IMR-90 (cell line): Measurements from ENCODE around the gene OR8B4.
"Not testable (repeated sequence)": the region's sequence is repeated elsewhere in the genome, so short reads cannot be mapped to it uniquely, and the experiment has no call there.

ENCODE experiments used
- BHLHE40 ChIP-seq: fragments of 150-350 bp; IDR thresholded peaks from 2 replicates; pipeline ENCODE4 v1.6.1; 2016; ENCODE audit warnings: mild to moderate bottlenecking, low read depth, low read length
- CEBPB ChIP-seq: IDR thresholded peaks from 2 replicates; pipeline ENCODE4 v1.6.1; 2012; ENCODE audit warnings: low read depth, low read length, improper control_type of control experiment
- CHD1 ChIP-seq: IDR thresholded peaks from 2 replicates; pipeline ENCODE4 v1.6.1; 2012; ENCODE audit warnings: low read depth, low read length, improper control_type of control experiment
- CTCF ChIP-seq: conservative IDR thresholded peaks from 2 replicates; pipeline ENCODE4 v1.5.1; 2012; ENCODE audit warnings: mild to moderate bottlenecking, low read depth, low read length, improper control_type of control experiment
- FOS ChIP-seq: fragments of 150-350 bp; IDR thresholded peaks from 2 replicates; pipeline ENCODE4 v1.6.1; 2016; ENCODE audit warnings: low read depth, low read length
- MAZ ChIP-seq: IDR thresholded peaks from 2 replicates; pipeline ENCODE4 v1.6.1; 2012; ENCODE audit warnings: low read depth, mild to moderate bottlenecking, low read length, improper control_type of control experiment, moderate library complexity, borderline replicate concordance
- MXI1 ChIP-seq: IDR thresholded peaks from 2 replicates; pipeline ENCODE4 v1.6.1; 2012; ENCODE audit warnings: low read depth, mild to moderate bottlenecking, low read length, moderate library complexity, borderline replicate concordance
- NFE2L2 ChIP-seq: fragments of 150-350 bp; IDR thresholded peaks from 2 replicates; pipeline ENCODE4 v1.6.1; 2016; ENCODE audit warnings: low read depth, mild to moderate bottlenecking, low read length
- POLR2A ChIP-seq: IDR thresholded peaks from 2 replicates; pipeline ENCODE4 v1.6.1; 2012; ENCODE audit warnings: mild to moderate bottlenecking, low read depth, low read length
- RAD21 ChIP-seq: IDR thresholded peaks from 2 replicates; pipeline ENCODE4 v1.6.1; 2012; ENCODE audit warnings: low read length, improper control_type of control experiment
- RCOR1 ChIP-seq: IDR thresholded peaks from 2 replicates; pipeline ENCODE4 v1.6.1; 2012; ENCODE audit warnings: mild to moderate bottlenecking, low read length, improper control_type of control experiment; ENCODE audit not compliant: insufficient replicate concordance
- RFX5 ChIP-seq: IDR thresholded peaks from 2 replicates; pipeline ENCODE4 v1.8.0; 2012; ENCODE audit warnings: low read depth, mild to moderate bottlenecking, low read length, moderate library complexity
- TF ChIP-seq, protein P1 (sequence below): fragments of 150-350 bp; IDR thresholded peaks from 2 replicates; pipeline ENCODE4 v1.6.1; 2017; ENCODE audit warnings: mild to moderate bottlenecking, antibody characterized with exemption, low read length, low read depth

DNA sequence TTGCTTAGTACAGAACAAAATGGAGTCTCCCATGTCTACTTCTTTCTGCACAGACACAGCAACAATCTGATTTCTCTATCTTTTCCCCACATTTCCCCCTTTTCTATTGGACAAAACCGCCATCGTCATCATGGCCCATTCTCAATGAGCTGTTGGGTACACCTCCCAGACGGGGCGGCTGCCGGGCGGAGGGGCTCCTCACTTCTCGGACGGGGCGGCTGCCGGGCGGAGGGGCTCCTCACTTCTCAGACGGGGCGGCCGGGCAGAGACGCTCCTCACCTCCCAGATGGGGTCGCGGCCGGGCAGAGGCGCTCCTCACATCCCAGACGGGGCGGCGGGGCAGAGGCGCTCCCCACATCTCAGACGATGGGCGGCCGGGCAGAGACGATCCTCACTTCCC lies 21.5 kb downstream of the OR8B4 start:
- TF ChIP-seq POLR2A, CTCF, BHLHE40, CEBPB, RFX5, RCOR1, MAZ, MXI1, RAD21, NFE2L2, CHD1, FOS: not testable (repeated sequence)
- TF ChIP-seq, protein P1, sequence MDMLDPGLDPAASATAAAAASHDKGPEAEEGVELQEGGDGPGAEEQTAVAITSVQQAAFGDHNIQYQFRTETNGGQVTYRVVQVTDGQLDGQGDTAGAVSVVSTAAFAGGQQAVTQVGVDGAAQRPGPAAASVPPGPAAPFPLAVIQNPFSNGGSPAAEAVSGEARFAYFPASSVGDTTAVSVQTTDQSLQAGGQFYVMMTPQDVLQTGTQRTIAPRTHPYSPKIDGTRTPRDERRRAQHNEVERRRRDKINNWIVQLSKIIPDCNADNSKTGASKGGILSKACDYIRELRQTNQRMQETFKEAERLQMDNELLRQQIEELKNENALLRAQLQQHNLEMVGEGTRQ = not testable (repeated sequence)
